CD4-positive, alpha-beta T cell treated with Interleukin-15 for 4 hours (primary cell): Measurements from ENCODE around the gene GSTM5.
"Not testable (repeated sequence)": the region's sequence is repeated elsewhere in the genome, so short reads cannot be mapped to it uniquely, and the experiment has no call there.

Experiments used
- DNase-seq: peaks from one replicate; pipeline ENCODE4 v3.0.0-alpha.2; 2020; ENCODE audit warnings: low spot score

Gene GSTM5

DNA sequence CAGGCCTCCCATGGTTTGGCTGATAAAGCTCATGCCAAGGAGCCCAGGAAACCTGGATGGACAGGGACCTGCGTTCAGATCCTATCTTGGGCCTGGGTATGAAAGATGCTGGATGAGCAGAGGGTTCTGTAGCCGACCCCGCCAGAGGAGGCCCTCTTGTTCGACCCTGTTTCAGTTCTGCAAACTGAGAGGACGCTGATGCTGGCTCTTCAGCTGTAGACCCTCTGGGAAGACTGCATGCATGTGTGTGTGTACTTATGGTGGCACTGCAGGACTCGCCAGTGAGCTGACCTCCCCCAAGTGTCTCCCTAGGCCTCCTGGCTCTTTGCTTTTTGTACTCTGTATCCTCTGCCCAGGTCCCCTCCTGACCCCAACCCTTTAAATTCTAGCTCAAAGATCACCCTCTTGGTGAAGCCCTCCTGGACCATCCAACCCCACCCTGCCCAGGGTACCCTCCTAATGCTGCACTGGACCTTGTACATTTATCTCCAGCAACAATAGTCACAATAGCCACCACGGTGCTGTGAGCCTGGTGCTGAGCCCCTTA is 50.1 kb downstream of the GSTM5 start:
- no peak for DNase-seq

DNA sequence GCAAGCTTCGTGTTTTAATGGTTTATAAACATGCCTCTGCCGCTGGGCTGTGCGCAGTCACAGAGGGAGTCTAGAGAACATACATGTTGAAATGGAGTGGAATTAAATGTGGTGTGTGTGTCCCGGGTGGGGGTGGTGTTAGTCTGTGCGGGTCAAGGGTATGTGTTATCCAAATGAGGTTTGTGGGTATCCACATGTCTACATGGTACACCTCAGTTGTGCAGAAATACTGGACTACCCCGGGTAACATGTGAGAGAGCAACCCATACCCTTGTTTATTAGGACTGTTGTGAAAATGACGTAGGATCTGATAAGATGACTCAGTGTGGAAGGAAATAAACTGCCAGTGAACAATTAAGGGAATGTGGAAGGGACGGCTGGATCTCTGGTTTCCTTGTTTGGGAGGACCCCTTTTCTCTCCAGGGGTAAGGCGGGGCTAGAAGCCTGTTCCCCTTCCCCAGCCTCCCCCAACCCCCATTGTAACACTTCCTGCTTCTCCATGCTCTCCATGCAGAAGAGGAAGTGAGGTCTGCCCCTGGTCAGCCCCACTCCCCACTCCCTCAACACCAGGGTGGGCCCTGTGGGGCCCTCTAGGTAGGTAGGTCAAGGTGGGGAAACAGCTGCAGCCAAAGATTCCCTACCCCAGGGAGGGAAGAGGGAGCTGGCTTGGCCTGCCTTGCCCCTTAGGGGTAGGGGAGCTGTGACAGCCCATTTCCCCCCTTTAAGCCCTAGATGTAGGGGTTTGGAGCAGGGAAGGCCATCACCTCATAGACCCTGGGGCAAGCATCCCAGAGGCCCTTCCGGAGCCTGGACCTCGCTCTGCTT is 51.0 kb downstream of the GSTM5 start:
- no peak for DNase-seq

DNA sequence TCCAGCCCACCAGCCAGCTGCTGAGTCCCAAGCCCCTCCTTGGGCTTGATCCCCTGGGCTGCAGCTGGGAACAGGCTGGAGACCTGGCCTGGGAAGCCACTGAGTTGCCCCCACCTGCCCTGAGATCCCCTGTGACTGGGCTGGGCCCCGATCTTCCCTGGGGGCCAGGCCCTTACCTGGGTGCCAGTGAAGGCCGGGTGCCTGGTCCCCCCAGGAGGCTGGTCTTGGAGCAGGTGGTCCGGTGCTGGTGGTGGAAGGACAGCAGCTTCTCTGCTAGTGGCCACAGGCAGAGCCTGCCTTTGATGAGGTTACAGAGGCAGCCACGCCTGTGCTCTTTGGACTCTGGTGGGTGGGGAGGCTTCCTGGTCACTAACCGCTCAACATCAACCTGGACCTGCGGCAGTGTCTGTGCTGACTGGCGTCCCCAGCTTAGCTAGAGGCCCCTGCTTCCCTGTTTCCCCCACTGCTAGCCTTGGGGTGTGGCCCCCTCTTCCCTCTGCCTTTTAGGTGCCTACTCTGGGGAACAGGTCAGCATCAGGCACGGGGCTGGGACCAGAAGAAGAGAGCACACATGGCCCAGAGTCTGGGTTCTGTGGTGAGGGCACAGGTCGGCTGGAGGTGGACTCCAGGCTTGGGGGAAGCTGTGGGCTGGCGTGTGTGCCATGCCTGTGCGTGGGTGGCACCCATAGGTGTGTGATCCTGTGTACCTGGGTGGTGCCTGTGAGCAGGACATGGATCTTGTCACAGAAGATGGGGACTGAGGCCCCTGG is 51.8 kb downstream of the GSTM5 start, which contains the start of gene EPS8L3:
TSS of gene EPS8L3 (minus strand) at position 278 of the 770 bp plus-strand sequence. CDS start 2,174 bp downstream, outside the sequence.
- no peak for DNase-seq

DNA sequence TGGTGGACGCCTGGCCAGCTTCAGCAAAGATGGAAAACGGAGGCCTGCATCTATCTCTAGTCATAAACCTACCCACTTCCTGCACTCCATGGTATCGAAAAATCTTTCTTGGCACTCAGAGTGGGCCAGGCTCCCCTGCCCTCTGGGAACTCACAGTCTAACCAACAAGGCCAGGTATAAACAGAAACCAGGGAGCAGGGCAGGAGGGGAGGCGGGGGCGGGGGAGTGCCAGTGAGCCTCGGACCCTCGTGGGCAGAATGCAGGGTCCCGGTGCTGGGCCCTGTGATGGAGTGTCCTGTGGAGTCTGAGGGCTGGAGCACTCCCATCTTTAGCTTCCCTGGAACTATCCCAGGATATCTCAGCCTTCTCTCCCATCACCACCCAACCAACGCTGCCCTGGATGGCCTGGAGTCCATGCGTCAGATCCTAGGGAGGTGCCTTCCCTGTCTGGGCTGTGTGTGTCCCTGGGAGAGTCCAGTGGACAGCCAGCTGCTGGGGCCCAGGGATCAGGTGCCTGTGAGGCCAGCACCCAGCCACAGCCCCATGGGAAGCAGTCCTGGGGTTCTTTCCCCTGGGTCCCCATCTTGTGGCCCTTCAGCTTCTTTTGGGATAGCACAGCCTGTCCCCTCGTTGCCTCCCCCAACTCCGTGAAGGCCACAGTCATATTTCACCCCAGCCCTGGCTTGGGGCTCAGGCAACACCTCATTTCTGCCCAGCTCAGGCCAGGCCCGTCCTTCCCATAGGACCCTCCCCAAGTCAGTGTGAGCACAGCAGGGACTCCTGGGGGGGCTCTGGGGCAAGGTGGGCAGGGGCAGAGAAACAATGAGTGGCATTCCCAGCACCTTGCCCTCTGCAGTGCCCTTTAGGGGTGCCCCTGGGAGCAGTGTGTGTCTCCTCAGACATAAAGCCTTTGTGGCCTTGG is 52.8 kb downstream of the GSTM5 start:
- no peak for DNase-seq

DNA sequence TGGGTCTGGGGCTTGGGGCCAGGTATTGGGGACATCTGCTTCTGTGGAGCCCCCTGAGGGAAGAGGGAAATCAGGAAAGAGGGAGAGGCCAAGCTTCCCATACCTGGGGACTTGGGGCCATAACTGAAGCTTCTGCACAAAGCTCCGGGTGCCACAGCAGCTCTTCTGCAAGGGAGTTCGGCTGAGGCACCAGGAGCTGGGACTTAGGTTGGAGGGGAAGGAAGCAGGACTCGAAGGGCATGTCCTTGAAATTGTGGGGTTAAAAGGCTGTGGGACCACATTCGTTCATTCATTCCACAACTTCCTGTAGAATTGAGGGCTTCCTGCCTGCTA is 53.4 kb downstream of the GSTM5 start:
- no peak for DNase-seq

DNA sequence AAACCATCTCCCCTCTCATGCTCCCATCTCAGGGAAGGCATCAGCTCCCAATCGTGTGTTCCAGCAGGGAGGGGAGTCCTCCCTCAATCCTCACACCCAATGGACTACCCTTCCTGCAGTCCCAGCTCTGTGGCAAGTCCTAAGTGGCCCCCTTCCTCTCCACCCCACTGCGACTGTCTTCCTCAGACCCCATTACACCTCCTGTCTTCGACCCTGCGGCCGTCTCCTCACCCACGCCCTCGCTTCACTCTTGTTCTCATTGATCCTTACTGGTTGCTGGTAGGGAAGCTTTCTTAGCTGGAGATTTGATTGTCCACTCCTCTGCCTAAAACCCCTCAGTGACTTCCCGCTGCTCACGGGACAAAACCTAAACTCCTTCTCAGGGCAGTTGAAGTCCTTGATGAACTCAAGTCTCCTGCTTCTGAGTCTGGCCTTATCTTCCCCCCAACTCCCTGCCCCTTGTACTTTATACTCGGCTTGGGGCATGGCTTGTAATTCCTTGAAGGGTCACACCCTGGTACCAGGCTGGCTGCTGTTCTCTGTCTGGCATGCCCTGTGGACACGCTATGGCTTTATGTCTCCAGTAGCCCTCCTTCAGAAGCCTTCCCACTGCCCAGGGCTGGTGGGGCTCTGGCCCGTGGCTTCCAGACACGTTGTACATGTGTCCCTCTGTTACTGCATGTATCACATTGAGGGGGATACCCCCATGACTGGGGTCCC is 54.0 kb downstream of the GSTM5 start:
- DNase-seq: no peak

DNA sequence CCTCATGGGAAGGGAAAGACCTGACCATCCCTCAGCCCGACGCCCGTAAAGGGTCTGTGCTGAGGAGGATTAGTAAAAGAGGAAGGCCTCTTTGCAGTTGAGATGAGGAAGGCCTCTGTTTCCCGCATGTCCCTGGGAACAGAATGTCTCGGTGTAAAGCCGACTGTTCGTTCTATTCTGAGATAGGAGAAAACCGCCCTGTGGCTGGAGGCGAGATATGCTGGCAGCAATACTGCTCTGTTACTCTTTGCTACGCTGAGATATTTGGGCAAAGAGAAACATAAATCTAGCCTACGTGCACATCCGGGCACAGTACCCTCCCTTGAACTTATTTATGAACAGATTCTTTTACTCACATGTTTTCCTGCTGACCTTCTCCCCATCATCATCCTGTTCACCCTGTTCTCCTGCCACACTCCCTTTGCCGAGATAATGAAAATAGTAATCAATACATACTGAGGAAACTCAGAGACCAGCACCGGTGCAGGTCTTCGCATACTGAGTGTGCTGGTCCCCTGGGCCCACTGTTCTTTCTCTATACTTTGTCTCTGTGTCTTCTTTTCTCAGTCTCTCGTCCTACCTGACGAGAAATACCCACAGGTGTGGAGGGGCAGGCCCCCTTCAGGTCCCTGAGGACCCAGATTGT is 55.1 kb downstream of the GSTM5 start:
- not testable (repeated sequence) for DNase-seq
